ENCODE results near the gene CENPT. TPM values are rescaled to one million over a fixed set of nuclear protein-coding genes. Genes with fewer than 3 reads are reported as not detected.

Gene CENPT
- total RNA-seq, 1 donor from 2014 or later: 19.7 TPM

DNA sequence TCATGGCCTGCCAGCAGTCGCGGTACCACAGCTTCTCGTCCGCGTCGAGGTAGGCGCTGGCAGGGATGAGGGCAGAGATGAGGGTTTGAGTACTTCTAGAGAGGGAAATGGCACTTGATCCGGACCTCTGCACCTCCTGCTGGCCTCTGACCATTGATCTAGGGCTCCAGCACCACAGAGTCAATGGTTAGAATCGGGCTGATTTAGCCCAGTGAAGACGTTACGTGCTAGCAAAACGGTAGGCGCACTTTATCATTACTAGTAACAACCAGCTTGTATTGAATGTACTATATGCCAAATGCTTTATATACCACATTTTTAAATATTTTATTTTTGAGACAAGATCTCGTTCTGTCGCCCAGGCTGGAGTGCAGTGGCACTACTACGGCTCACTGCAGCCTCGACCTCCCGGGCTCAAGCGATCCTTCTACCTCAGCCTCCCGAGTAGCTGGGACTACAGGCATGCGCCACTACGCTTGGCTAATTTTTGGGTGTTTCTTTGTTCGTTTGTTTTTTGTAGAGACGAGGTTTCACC is 40.3 kb downstream of the CENPT start:
- no peak for DNase-seq

DNA sequence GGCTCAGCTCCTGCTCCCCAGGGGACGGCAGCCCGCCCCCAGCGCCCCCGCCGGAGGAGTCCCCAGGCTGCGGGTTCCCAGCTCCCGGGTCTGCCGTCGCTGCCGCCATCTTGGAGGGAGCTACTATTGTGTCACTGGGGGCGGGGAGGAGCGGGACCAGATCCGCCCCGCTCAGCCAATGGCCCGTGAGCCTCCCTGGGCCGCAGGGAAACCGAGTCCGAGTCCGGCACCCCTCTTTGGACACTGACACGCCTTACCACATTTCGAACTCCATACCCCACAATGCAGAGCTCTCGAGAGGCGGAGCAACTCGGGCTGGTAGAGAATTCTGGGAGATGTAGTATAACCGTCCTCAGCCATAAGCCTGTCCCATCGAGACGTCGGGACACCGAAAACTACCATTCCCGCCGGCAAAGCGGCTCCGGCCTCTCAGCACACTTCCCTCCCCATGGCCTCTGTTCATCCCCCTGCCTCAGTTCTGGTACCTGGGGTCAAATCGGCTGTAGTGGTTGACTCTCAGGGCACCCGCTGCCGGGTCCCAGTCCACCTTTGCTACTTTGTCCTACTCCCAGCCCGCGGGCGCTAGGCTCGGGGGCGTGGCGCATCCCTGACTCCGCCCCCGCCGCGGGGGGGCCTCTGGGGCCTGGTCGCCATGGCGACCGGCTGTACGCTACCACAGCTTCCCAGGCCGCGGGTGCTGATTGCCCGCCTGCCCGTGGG is 40.9 kb downstream of the CENPT start, which contains the start of the genes RANBP10 and TSNAXIP1:
Gene RANBP10 (minus strand): TSS at position 133 of the 720 bp plus-strand sequence. CDS start 24 bp downstream, at position 109.
Gene TSNAXIP1 (plus strand): TSS at position 462 of the 720 bp plus-strand sequence. CDS start 261 bp downstream, outside the sequence.
- DNase-seq: peak; percentile 99

DNA sequence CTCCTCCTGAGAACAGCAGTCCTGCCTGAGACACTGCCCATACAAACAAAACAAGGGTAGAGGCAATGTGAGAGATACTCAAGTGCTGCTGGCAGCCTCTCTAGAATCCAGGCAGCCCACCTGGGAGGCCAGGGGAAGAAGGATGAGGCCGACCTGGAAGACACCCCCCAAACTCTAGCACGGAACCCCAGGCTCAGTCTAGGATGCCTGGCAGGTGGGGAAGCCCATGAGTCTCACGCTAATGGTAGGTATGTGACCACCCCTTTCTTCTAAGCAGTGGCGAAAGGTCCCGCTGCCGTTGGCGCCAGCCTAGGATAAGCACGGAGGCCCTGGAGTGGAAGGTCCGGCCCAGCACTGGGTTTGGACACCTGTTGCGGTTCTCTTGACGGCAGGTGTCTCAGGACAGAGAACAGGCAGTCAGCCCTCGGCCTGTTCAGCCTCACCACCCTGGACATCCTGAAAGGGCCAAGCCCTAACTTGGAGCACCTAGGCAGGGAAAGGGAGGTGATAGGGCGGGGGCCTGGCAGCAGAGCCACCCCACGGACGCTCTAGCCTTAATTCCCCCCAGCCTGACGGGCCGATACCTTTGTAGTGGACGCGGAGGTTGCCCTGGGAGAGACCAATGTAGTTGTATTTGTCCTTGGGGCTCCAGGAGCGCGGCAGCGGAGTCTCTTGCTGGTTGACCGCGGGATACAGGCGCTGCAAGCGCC is 41.6 kb downstream of the CENPT start:
- no peak for DNase-seq

DNA sequence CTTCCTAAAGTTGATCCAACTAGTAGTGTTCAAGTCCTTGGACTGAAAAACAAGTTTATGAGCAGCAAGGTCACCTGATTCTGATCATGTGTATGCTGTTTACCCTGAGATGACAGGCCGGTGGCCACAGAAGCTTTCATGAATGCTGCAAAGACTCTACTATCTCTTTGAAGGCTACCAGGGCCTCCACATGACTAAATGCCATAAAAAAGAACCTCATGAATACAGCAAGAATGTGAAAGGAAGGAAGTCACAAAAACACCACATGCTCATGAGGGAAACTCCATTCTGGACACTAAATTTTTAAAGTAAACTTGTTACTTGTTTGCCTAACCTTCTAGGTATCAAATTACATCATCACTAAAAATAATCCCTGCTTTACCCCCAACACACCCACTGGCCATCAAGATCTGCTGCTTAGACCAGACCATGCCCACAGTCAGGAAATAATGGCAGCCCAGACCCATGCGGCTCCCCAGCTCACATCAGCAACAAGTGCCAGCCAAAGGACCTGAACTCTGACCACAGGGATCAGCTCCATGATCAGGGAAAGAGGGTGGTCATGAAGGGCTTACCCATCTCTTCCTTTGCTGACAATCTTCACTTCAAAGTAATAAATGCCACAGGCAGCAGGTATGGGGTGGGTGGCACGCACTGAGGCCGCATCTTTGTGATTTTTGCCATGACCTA is 42.5 kb downstream of the CENPT start:
- DNase-seq: no peak

DNA sequence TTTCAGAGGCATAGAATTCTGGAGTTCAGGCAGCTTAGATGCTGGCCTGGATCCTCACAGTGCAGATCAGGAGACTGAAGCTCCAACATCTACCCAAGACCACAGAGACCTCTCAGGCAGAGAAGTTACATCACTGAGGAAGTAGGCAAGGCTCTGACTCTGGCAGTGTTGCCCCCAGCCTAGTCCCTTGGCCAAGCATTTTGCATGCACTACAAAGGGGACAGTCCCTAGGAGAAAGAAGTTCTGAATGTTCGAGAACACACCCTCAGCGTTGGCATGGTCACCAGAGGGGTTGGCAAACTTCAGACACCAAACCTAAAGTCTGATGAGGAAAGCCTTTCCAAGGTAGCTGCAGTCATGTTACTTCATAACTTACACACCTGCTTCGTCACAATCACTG is 43.6 kb downstream of the CENPT start:
- DNase-seq: no peak

DNA sequence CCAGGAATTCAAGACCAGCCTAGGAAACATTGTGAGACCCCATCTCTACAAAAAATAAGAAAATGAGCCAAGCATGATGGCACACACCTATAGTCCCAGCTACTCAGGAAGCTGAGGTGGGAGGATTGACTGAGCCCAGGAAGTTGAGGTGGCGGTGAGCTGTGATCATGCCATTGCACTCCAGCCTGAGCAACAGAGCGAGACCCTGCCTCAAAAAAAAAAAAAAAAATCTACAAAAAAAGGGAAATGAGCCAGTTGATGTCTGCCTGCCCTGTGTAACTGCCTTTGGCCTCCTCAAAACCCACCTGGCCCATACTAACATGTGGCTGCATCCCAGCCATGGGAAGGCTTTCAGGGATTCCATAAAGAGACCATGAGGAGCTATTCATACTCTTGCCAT is 45.6 kb downstream of the CENPT start:
- no peak for DNase-seq

DNA sequence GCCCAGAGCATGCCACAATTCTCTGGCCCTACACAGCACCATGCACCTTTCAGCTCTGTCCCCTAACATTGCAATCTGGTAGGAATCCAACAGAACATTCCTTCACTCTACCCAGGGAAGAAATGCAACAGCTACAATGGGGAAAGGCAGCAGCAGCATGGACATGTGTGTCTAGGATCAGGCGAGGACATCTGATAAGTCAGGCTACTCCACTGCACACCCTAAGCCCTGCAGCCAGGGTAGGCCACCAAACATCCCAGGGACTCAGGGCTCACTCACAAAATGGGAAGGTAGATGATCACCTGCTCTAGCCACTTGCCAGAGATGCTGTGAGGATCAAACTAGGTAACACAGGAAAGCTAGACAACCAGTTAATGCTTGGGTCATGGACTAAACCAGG is 46.3 kb downstream of the CENPT start:
- no peak for DNase-seq

DNA sequence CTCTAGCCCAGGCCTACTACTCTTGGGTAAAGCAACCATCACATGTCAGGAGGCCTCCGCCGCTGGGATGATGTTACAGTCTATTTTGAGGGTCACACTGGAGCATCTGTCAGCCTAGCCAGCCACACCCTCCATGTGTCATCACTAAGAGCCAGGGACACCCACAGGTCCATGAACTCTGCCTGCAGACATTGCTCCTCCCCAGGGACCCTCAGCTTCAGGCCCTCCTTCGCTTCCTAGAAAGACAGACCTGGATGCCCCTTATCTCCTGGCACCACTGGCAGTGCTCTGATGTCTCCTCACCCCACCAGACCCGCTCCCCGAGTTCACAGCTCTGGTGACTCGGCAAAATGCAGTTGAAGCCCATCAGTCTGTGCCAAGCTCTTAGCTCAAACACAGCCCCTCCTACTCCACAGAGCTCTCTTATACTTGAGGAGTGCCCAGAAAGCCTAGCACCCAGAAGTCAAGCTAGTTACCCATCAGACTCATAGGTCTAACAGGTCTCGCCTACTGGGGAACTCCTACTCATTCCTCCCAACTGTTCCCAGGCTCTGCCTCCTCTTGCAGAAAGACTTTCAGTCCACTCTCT is 47.1 kb downstream of the CENPT start:
- no peak for DNase-seq

GRCh38 chr16:67796099-67796718 is 51.3 kb downstream of the CENPT start:
- no peak for DNase-seq

- no peak for DNase-seq
Measured at GRCh38 chr16:67790071-67790470, 57.4 kb downstream of the CENPT start.

DNA sequence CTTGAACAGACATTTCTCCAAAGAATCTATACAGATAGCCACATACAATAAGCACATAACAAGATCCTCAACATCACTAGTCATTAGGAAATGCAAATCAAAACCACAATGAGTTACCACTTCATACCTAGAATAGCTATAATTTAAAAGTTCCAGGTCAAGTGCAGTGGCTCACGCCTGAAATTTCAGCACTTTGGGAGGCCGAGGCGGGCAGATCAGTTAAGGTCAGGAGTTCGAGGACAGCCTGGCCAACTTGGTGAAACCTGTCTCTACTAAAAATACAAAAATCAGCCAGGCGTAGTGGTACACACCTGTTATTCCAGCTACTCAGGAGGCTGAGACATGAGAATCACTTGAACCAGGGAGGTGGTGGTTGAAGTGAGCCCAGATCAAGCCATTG is 61.0 kb downstream of the CENPT start:
- DNase-seq: no peak

- DNase-seq: no peak
Measured at GRCh38 chr16:67783353-67783725, 64.2 kb downstream of the CENPT start.

GRCh38 chr16:67782567-67783352 is 64.7 kb downstream of the CENPT start:
- DNase-seq: no peak

DNA sequence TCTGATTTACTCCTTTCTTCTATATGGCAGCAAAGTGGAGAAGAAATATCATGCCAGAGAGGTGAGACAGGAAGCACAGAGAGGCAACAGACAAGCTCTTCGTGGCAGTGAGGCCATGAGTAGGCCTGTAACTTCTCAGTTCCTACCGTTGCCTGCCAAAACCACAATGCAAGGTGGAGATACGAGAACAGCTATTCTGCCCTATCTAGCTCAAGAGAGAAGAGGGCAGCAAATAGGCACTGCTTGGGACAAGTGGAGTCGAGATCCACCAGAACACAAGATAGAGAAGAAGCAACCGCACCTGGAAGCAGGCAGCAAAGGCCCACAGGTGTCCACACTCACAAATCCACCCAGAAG is 66.0 kb downstream of the CENPT start:
- no peak for DNase-seq

GRCh38 chr16:67780847-67781564 is 66.5 kb downstream of the CENPT start:
- DNase-seq: no peak

GRCh38 chr16:67779256-67780014 is 68.1 kb downstream of the CENPT start:
- DNase-seq: no peak
